NB4 (cell line): ENCODE results near the gene MGAT5B.

Experiments
- POLR2A ChIP-seq: IDR thresholded peaks from 2 replicates; pipeline ENCODE4 v1.6.1; 2011; ENCODE audit warnings: mild to moderate bottlenecking; ENCODE audit not compliant: insufficient read length; ENCODE audit errors: extremely low read depth
- TF ChIP-seq, protein P1 (sequence below): IDR thresholded peaks from one replicate; pipeline ENCODE4 v1.5.1; 2012; ENCODE audit warnings: low read depth, low read length

DNA sequence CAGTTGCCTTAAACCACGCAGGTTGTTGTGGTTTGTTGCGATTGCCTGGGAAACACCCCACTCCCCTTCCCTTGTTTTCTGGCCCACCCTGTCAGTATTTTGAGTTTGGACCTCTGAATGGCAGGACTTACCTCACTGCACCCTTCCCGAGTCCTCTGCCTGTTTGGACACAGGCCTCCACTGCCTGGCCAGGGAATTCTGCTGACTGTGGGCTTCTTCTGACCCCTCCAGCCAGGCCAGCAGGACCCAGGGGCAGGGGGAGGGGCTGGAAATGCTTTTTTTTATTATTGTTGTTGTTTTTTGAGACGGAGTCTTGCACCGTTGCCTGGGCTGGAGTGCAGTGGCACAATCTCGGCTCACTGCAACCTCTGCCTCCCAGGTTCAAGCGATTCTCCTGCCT is 4.2 kb upstream of the MGAT5B start:
- TF ChIP-seq, protein P1, sequence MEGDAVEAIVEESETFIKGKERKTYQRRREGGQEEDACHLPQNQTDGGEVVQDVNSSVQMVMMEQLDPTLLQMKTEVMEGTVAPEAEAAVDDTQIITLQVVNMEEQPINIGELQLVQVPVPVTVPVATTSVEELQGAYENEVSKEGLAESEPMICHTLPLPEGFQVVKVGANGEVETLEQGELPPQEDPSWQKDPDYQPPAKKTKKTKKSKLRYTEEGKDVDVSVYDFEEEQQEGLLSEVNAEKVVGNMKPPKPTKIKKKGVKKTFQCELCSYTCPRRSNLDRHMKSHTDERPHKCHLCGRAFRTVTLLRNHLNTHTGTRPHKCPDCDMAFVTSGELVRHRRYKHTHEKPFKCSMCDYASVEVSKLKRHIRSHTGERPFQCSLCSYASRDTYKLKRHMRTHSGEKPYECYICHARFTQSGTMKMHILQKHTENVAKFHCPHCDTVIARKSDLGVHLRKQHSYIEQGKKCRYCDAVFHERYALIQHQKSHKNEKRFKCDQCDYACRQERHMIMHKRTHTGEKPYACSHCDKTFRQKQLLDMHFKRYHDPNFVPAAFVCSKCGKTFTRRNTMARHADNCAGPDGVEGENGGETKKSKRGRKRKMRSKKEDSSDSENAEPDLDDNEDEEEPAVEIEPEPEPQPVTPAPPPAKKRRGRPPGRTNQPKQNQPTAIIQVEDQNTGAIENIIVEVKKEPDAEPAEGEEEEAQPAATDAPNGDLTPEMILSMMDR: no peak
- TF ChIP-seq POLR2A: no peak
